Esophagus squamous epithelium (tissue), 4 donors: ENCODE data around the gene BIN1.

ENCODE experiments used
- POLR2A ChIP-seq, 4 donors: fragments of 450-650 bp; IDR thresholded peaks; one replicate each; pipeline ENCODE4 v1.6.1; 2017; ENCODE audit warnings: antibody characterized with exemption in 4 of 4, mild to moderate bottlenecking in 4 of 4, moderate library complexity in 3 of 4
- TF ChIP-seq, protein P1 (sequence below), 6 experiments: fragments of 450-650 bp in 4 of 6; fragments of 200-600 bp in 2 of 6; sonication (generic) in 2 of 6; IDR thresholded peaks; one replicate each; pipeline ENCODE4 v1.5.1; 2016 to 2019; ENCODE audit warnings: antibody characterized with exemption in 6 of 6, mild to moderate bottlenecking in 4 of 6, moderate library complexity in 4 of 6

DNA sequence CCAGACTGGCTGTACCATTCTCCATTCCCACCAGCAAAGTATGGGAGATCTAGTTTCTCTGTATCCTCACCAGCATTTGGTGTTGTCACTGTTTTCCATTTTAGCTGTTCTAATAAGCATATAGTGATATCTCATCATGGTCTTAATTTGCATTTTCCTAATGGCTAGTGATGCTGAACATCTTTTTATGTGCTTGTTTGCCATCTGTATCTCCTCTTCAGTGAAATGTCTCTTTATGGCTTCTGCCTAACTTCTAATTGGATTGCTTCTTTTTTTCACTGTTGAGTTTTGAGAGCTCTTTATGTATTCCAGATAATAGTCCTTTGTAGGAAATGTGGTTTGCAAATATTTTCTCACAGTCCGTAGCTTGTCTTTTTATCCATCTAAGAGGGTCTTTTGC is 18.9 kb upstream of the BIN1 start:
- TF ChIP-seq, protein P1, sequence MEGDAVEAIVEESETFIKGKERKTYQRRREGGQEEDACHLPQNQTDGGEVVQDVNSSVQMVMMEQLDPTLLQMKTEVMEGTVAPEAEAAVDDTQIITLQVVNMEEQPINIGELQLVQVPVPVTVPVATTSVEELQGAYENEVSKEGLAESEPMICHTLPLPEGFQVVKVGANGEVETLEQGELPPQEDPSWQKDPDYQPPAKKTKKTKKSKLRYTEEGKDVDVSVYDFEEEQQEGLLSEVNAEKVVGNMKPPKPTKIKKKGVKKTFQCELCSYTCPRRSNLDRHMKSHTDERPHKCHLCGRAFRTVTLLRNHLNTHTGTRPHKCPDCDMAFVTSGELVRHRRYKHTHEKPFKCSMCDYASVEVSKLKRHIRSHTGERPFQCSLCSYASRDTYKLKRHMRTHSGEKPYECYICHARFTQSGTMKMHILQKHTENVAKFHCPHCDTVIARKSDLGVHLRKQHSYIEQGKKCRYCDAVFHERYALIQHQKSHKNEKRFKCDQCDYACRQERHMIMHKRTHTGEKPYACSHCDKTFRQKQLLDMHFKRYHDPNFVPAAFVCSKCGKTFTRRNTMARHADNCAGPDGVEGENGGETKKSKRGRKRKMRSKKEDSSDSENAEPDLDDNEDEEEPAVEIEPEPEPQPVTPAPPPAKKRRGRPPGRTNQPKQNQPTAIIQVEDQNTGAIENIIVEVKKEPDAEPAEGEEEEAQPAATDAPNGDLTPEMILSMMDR (IDR thresholded peaks at IDR 0.05): no peak
- TF ChIP-seq POLR2A (IDR thresholded peaks at IDR 0.05): no peak
